Measurements from ENCODE around the gene CCDC186.
A peak's percentile ranks its signal among the peaks of the same experiment; 100 is the strongest.

CCDC186 gene

GRCh38 chr10:114173921-114174694 is at the start of gene CCDC186:
Gene CCDC186 (minus strand): TSS chr10:114174203. CDS start chr10:114163268, 10,935 bp downstream.
- peak; percentile 98 for DNase-seq (ENCODE audit: low read depth)

- no peak for DNase-seq (ENCODE audit: low read depth)
These were observed 49.1 kb upstream of the CCDC186 start for GRCh38 chr10:114223066-114223465.

GRCh38 chr10:114221235-114221634 is 47.2 kb upstream of the CCDC186 start:
- DNase-seq (ENCODE audit: low read depth) = no peak

- no peak for DNase-seq (ENCODE audit: low read depth)
These were observed 46.3 kb upstream of the CCDC186 start for GRCh38 chr10:114220281-114220680.

- DNase-seq (ENCODE audit: low read depth) = no peak
These were observed 41.0 kb upstream of the CCDC186 start for GRCh38 chr10:114215033-114215432.

GRCh38 chr10:114212153-114212552 is 38.1 kb upstream of the CCDC186 start:
- no peak for DNase-seq (ENCODE audit: low read depth)

GRCh38 chr10:114208351-114208750 is 34.3 kb upstream of the CCDC186 start:
- DNase-seq (ENCODE audit: low read depth) = no peak

- no peak for DNase-seq (ENCODE audit: low read depth)
These were observed 33.3 kb upstream of the CCDC186 start for GRCh38 chr10:114207349-114207748.

- no peak for DNase-seq (ENCODE audit: low read depth)
These were observed 32.9 kb upstream of the CCDC186 start for GRCh38 chr10:114206902-114207301.

GRCh38 chr10:114202812-114203211 is 28.8 kb upstream of the CCDC186 start:
- DNase-seq (ENCODE audit: low read depth) = no peak

- no peak for DNase-seq (ENCODE audit: low read depth)
These were observed 25.2 kb upstream of the CCDC186 start for GRCh38 chr10:114199239-114199638.

GRCh38 chr10:114195079-114195478 is 21.1 kb upstream of the CCDC186 start:
- no peak for DNase-seq (ENCODE audit: low read depth)

- no peak for DNase-seq (ENCODE audit: low read depth)
These were observed 15.7 kb upstream of the CCDC186 start for GRCh38 chr10:114189700-114190099.

GRCh38 chr10:114188900-114189299 is 14.9 kb upstream of the CCDC186 start:
- DNase-seq (ENCODE audit: low read depth) = no peak

- DNase-seq (ENCODE audit: low read depth) = no peak
These were observed 14.0 kb upstream of the CCDC186 start for GRCh38 chr10:114188001-114188400.

GRCh38 chr10:114184276-114184675 is 10.3 kb upstream of the CCDC186 start:
- no peak for DNase-seq (ENCODE audit: low read depth)

- no peak for DNase-seq (ENCODE audit: low read depth)
These were observed 9.6 kb upstream of the CCDC186 start for GRCh38 chr10:114183563-114183962.

- DNase-seq (ENCODE audit: low read depth) = no peak
These were observed 8.0 kb upstream of the CCDC186 start for GRCh38 chr10:114181971-114182370.

- no peak for DNase-seq (ENCODE audit: low read depth)
These were observed 6.9 kb upstream of the CCDC186 start for GRCh38 chr10:114180937-114181336.

GRCh38 chr10:114179747-114180146 is 5.7 kb upstream of the CCDC186 start:
- no peak for DNase-seq (ENCODE audit: low read depth)

GRCh38 chr10:114179148-114179547 is 5.1 kb upstream of the CCDC186 start, which contains the start of gene TDRD1:
Gene TDRD1 (plus strand): TSS chr10:114179353. CDS start chr10:114187832, 8,479 bp downstream.
- DNase-seq (ENCODE audit: low read depth) = no peak

GRCh38 chr10:114176511-114176910 is 2.5 kb upstream of the CCDC186 start:
- DNase-seq (ENCODE audit: low read depth) = no peak

- DNase-seq (ENCODE audit: low read depth) = no peak
These were observed 1.7 kb upstream of the CCDC186 start for GRCh38 chr10:114175667-114176066.

GRCh38 chr10:114174695-114175188 is 739 bp upstream of the CCDC186 start:
- no peak for DNase-seq (ENCODE audit: low read depth)

All from stimulated activated CD8-positive, alpha-beta memory T cell treated with anti-CD3 and anti-CD28 coated beads, Interleukin-12 subunit alpha, Interleukin-12 subunit beta, amount 100 ng/mL, for 4 hours (primary cell).